Activated CD8-positive, alpha-beta memory T cell treated with anti-CD3 and anti-CD28 coated beads, Interleukin-2, amount 50 U/mL, for 4 hours (primary cell): ENCODE data around the gene NLGN2.

Experiments used
- DNase-seq: peaks from one replicate; pipeline ENCODE4 v3.0.0-alpha.2; 2020

Gene NLGN2

DNA sequence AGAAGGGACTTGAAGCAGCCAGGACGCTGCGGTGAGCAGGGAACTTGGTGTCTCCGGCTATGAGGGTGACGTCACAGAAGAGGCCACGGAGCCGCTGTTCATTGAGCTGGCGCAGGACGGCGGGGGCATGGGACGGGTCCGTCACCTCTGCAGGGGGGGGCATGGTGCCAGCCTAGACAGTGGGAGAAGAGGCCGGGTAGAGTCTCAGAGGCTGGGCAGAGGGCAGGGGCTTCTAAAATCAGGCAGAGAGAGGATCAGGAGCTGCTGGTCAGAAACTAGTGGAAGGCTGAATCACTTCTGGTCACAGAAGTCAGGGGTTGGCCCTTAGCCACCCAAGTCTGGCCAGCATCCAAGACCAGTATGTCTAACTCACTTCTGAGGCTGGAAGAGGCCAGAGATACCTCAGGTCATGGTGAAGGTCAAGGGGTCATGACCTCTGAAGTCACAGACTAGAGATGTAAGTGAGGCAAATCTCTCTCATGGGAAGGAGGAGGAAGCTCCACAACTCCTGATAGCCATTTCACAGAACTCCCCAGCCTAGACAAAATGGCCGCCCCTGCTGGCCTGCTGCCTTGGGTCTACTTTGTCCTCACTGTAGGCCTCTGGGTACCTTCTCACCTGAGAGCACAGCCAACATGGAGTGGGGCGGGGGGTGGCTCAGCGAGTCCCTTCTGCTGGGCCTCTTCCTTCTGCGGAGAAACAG lies 59.1 kb downstream of the NLGN2 start:
- no peak for DNase-seq

DNA sequence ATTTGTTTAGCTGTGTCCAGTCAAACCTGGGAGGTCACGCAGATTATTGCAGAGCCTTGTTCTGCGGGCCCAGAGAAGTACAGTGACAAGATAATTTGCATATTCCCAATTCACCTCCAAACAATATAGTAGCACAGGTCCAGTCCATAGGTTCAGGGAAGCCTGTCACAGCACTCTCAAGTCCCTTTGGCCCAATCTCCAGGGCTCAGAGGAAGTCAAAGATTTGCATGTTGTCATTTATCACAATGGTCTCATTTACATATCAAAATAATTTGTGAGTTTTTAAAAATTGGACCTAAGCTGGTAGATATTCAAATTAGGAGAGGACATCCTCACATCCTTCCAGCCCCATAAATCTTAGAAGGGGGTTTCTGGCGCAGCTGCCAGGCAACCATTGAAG lies 59.9 kb downstream of the NLGN2 start:
- DNase-seq, result no peak

DNA sequence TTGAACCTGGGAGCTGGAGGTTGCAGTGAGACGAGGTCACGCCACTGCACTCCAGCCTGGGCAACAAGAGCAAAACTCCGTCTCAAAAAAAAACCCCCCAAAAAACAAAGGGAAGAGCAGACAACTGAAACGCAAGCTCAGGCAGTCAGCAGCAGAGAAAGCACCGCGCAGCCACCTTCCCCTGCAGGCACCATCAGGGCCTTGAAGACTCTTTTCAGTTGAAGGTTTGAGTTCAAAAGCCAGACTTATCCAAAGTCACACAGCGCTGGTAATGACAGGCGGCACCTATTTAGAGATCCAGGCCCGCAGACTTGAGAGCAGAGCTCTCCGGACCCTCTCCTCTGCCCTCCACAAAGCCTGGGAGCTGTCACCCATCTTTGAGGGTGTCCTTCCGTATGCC lies 60.6 kb downstream of the NLGN2 start:
- no peak for DNase-seq

DNA sequence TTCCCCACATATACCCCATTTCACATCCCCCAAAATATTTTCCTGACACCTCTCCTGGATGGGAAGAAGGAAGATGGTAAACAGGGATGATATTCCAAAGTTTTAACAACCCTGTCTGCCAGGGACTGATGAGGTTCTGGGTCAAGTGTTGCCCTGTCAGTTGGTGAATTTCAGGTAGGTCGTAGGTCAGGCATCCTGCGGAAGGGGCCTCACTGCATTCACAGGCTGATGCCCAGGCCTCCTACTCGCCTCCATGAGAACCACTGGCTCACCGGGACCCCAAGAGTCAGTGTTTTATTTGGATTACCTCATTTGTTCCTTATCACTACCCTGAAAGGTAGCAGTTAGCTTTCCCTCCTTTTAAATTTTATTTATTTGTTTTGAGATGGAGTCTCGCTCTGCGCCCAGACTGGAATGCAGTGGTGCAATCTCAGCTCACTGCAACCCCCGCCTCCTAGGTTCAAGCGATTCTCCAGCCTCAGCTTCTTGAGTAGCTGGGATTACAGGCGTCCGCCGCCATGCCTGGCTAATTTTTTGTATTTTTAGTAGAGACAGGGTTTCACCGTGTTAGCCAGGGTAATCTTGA lies 61.3 kb downstream of the NLGN2 start:
- DNase-seq, result no peak
